ENCODE measurements around the gene BICD2.
"Not testable (repeated sequence)": the region's sequence is repeated elsewhere in the genome, so short reads cannot be mapped to it uniquely, and the experiment has no call there.

Gene BICD2

GRCh38 chr9:92764381-92764987 is at the start of gene BICD2:
BICD2 (minus strand) TSS chr9:92764833; CDS start chr9:92764744, 89 bp downstream.
- DNase-seq = no peak

GRCh38 chr9:92809629-92810326 is 45.1 kb upstream of the BICD2 start:
- not testable (repeated sequence) for DNase-seq

GRCh38 chr9:92808726-92809451 is 44.3 kb upstream of the BICD2 start:
- peak; percentile 38 for DNase-seq

GRCh38 chr9:92807757-92808725 is 43.4 kb upstream of the BICD2 start:
- no peak for DNase-seq

- DNase-seq = no peak
Measured at GRCh38 chr9:92807031-92807756, 42.6 kb upstream of the BICD2 start.

GRCh38 chr9:92804727-92805126 is 40.1 kb upstream of the BICD2 start:
- DNase-seq = no peak

- no peak for DNase-seq
Measured at GRCh38 chr9:92798358-92798757, 33.7 kb upstream of the BICD2 start.

- DNase-seq = not testable (repeated sequence)
Measured at GRCh38 chr9:92796337-92796804, 31.7 kb upstream of the BICD2 start.

GRCh38 chr9:92795598-92796336 is 31.1 kb upstream of the BICD2 start:
- no peak for DNase-seq

- DNase-seq = no peak
Measured at GRCh38 chr9:92795000-92795399, 30.4 kb upstream of the BICD2 start.

- DNase-seq = no peak
Measured at GRCh38 chr9:92794426-92794825, 29.8 kb upstream of the BICD2 start.

GRCh38 chr9:92790542-92791527 is 26.2 kb upstream of the BICD2 start:
- DNase-seq = peak; percentile 50

- no peak for DNase-seq
Measured at GRCh38 chr9:92786298-92786697, 21.7 kb upstream of the BICD2 start.

GRCh38 chr9:92781899-92782298 is 17.3 kb upstream of the BICD2 start:
- DNase-seq = no peak

GRCh38 chr9:92780206-92780605 is 15.6 kb upstream of the BICD2 start:
- DNase-seq = no peak

GRCh38 chr9:92775466-92775865 is 10.8 kb upstream of the BICD2 start:
- DNase-seq = no peak

GRCh38 chr9:92774274-92774673 is 9.6 kb upstream of the BICD2 start:
- DNase-seq = no peak

GRCh38 chr9:92773810-92774209 is 9.2 kb upstream of the BICD2 start:
- DNase-seq = no peak

- no peak for DNase-seq
Measured at GRCh38 chr9:92771309-92771708, 6.7 kb upstream of the BICD2 start.
